ENCODE measurements around the gene DOCK10. TPM values are rescaled to one million over a fixed set of nuclear protein-coding genes. Genes with fewer than 3 reads are reported as not detected.

Gene DOCK10
- total and polyA plus RNA-seq, 2 donors (not counting 1 experiment from before 2014, with no cell fraction given), result 49.5 to 139 TPM

DNA sequence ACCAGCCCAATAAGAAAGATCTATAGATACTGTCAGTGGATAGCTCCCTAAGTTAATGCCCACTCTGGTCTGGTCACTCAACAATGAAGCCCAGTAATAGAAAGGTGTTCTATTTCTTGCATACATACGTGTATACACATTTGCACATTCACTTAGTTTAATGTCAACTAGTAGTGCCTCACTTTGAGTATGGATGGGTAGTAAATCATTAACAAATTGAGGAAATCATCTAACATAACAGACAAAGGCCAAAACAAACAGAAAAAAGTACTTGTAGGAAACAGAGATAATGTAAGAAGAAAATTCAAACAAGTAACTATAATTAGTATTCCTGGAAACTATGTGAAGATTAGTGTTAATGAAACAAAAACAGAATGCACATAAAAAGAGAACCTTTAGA, 312.8 kb downstream of the DOCK10 start:
- intact Hi-C loops (cut with micrococcal nuclease), result no loop called here
- Histone ChIP-seq H3K4me1 (ENCODE audit: control insufficient read depth in 2 of 2, insufficient read depth in 2 of 2, low read length in 2 of 2) (no peaks in the 10 kb centered on the region), H3K4me2 (replicated peaks; ENCODE audit: low read depth, low read length, poor library complexity, severe bottlenecking) (no peak overlapping the region), H3K27ac (ENCODE audit: low read length in 2 of 2) (no peak overlapping the region), H3K4me3 (ENCODE audit: control extremely low read depth in 1 of 5, extremely low read depth in 1 of 5, insufficient read depth in 1 of 5, low read depth in 2 of 5, low read length in 4 of 5) (no peak overlapping the region), H2AFZ (ENCODE audit: insufficient read depth, low read depth, low read length, poor library complexity, severe bottlenecking) (no peak overlapping the region), H3K9me3 (ENCODE audit: control extremely low read depth in 1 of 3, control insufficient read depth in 2 of 3, insufficient read depth in 1 of 3, low read length in 2 of 3) (peaks cover 0 to 10% (median 8%) of the 10 kb centered on the region in 3 donors), H3K36me3 (replicated peaks in 1 of 2; ENCODE audit: control extremely low read depth in 1 of 2, control insufficient read depth in 1 of 2, extremely low read depth in 1 of 2, insufficient read depth in 2 of 2, low read length in 1 of 2) (no peaks in the 10 kb centered on the region), H3K27me3 (replicated peaks in 1 of 4; ENCODE audit: control extremely low read depth in 1 of 4, control insufficient read depth in 3 of 4, insufficient read depth in 4 of 4, low read length in 3 of 4) (no peaks in the 10 kb centered on the region), H3K79me2 (ENCODE audit: control insufficient read depth, insufficient read depth, low read length) (no peaks in the 10 kb centered on the region), H4K20me1 (ENCODE audit: control insufficient read depth, insufficient read depth, low read length, poor library complexity, severe bottlenecking) (no peaks in the 10 kb centered on the region), H3K9ac (ENCODE audit: low read length) (no peak overlapping the region)
- no peak overlapping the region for H3K27ac Mint-ChIP-seq
- WGBS (ENCODE audit: insufficient coverage), result no CpG with 5 or more reads among the region's 1 CpG
- no peak for ATAC-seq (ENCODE audit: low read depth)
- H3K27me3 Mint-ChIP-seq, result no peaks in the 10 kb centered on the region
- H3K9me3 Mint-ChIP-seq (ENCODE audit: insufficient read depth), result peaks cover 7% of the 10 kb centered on the region
- H3K4me1 Mint-ChIP-seq, result no peaks in the 10 kb centered on the region
- H3K4me3 Mint-ChIP-seq, result no peak overlapping the region
- POLR2A ChIA-PET, result no interaction called here
- CTCF ChIA-PET, result no interaction called here
- DNase-seq, result no peak
- TF ChIP-seq, protein P1, sequence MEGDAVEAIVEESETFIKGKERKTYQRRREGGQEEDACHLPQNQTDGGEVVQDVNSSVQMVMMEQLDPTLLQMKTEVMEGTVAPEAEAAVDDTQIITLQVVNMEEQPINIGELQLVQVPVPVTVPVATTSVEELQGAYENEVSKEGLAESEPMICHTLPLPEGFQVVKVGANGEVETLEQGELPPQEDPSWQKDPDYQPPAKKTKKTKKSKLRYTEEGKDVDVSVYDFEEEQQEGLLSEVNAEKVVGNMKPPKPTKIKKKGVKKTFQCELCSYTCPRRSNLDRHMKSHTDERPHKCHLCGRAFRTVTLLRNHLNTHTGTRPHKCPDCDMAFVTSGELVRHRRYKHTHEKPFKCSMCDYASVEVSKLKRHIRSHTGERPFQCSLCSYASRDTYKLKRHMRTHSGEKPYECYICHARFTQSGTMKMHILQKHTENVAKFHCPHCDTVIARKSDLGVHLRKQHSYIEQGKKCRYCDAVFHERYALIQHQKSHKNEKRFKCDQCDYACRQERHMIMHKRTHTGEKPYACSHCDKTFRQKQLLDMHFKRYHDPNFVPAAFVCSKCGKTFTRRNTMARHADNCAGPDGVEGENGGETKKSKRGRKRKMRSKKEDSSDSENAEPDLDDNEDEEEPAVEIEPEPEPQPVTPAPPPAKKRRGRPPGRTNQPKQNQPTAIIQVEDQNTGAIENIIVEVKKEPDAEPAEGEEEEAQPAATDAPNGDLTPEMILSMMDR (IDR thresholded peaks at IDR 0.05), result no peak
- TF ChIP-seq EZH2 (IDR thresholded peaks at IDR 0.05; ENCODE audit: borderline replicate concordance, insufficient read depth, low read depth, low read length, poor library complexity, severe bottlenecking), result no peak

DNA sequence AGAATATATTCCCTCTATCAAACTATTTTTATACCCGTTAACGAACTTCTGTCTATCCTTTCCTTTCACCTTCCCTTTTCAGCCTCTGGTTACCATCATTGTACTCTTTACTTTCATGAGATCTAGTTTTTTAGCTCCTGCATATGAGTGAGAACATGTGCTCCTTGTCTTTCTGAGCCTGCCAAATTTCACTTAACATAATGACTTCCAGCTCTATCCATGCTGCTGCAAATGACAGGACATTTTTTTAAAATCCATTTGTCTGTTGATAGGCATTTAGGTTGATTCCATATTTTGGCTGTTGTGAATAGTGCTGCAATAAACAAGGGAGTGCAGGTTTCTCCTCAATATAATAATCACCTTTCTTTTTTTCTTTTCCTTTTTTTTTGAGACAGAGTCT, 317.9 kb downstream of the DOCK10 start:
- POLR2A ChIA-PET, result no interaction called here
- no peaks in the 10 kb centered on the region for H3K36me3 ChIP-seq (replicated peaks in 1 of 2; ENCODE audit: control extremely low read depth in 1 of 2, control insufficient read depth in 1 of 2, extremely low read depth in 1 of 2, insufficient read depth in 2 of 2, low read length in 1 of 2)

More for the DNA sequence above, 317.9 kb downstream of the DOCK10 start:
- intact Hi-C loops (cut with micrococcal nuclease), result no loop called here
- H4K20me1 ChIP-seq (ENCODE audit: control insufficient read depth, insufficient read depth, low read length, poor library complexity, severe bottlenecking), result no peaks in the 10 kb centered on the region
- no peak overlapping the region for H3K4me3 ChIP-seq (ENCODE audit: control extremely low read depth in 1 of 5, extremely low read depth in 1 of 5, insufficient read depth in 1 of 5, low read depth in 2 of 5, low read length in 4 of 5)
- WGBS (ENCODE audit: insufficient coverage), result no CpG with 5 or more reads among the region's 2 CpGs
- no peak overlapping the region for H3K4me2 ChIP-seq (replicated peaks; ENCODE audit: low read depth, low read length, poor library complexity, severe bottlenecking)
- peaks cover 0 to 10% (median 8%) of the 10 kb centered on the region in 3 donors for H3K9me3 ChIP-seq (ENCODE audit: control extremely low read depth in 1 of 3, control insufficient read depth in 2 of 3, insufficient read depth in 1 of 3, low read length in 2 of 3)
- Mint-ChIP-seq H3K4me1 (no peaks in the 10 kb centered on the region), H3K27me3 (no peaks in the 10 kb centered on the region), H3K9me3 (ENCODE audit: insufficient read depth) (peaks cover 7% of the 10 kb centered on the region), H3K27ac (no peak overlapping the region), H3K4me3 (no peak overlapping the region)
- DNase-seq, result no peak
- no peaks in the 10 kb centered on the region for H3K27me3 ChIP-seq (replicated peaks in 1 of 4; ENCODE audit: control extremely low read depth in 1 of 4, control insufficient read depth in 3 of 4, insufficient read depth in 4 of 4, low read length in 3 of 4)
- H2AFZ ChIP-seq (ENCODE audit: insufficient read depth, low read depth, low read length, poor library complexity, severe bottlenecking), result no peak overlapping the region
- no peaks in the 10 kb centered on the region for H3K4me1 ChIP-seq (ENCODE audit: control insufficient read depth in 2 of 2, insufficient read depth in 2 of 2, low read length in 2 of 2)
- ATAC-seq (ENCODE audit: low read depth), result no peak
- no peaks in the 10 kb centered on the region for H3K79me2 ChIP-seq (ENCODE audit: control insufficient read depth, insufficient read depth, low read length)
- H3K9ac ChIP-seq (ENCODE audit: low read length), result no peak overlapping the region
- CTCF ChIA-PET, result no interaction called here
- no peak overlapping the region for H3K27ac ChIP-seq (ENCODE audit: low read length in 2 of 2)
- TF ChIP-seq, protein P1 (IDR thresholded peaks at IDR 0.05), result no peak
- no peak for TF ChIP-seq EZH2 (IDR thresholded peaks at IDR 0.05; ENCODE audit: borderline replicate concordance, insufficient read depth, low read depth, low read length, poor library complexity, severe bottlenecking)
